GM21528 (cell line): ENCODE measurements around the gene CTCF.

ENCODE experiments used
- ATAC-seq: cut with Tn5 transposase; IDR thresholded peaks from one replicate; pipeline ENCODE4 v1.9.1; 2021; ENCODE audit warnings: mild to moderate bottlenecking, moderate library complexity; ENCODE audit not compliant: unreplicated experiment, low FRiP score

CTCF gene

DNA sequence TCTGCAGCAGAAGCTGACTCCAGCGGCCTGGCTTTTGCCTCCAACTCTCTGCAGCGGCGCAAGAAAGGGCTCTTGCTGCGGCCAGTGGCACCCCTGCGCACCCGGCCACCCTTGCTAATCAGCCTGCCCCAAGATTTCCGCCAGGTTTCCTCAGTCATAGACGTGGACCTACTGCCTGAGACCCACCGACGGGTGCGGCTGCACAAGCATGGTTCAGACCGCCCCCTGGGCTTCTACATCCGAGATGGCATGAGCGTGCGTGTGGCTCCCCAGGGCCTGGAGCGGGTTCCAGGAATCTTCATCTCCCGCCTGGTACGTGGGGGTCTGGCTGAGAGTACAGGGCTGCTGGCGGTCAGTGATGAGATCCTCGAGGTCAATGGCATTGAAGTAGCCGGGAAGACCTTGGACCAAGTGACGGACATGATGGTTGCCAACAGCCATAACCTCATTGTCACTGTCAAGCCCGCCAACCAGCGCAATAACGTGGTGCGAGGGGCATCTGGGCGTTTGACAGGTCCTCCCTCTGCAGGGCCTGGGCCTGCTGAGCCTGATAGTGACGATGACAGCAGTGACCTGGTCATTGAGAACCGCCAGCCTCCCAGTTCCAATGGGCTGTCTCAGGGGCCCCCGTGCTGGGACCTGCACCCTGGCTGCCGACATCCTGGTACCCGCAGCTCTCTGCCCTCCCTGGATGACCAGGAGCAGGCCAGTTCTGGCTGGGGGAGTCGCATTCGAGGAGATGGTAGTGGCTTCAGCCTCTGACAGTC is 99.7 kb downstream of the CTCF start:
- ATAC-seq, result no peak

- no peak for ATAC-seq
These were observed 100.3 kb downstream of the CTCF start for GRCh38 chr16:67662653-67663010.

- ATAC-seq, result no peak
These were observed 101.0 kb downstream of the CTCF start for GRCh38 chr16:67663151-67663876.

DNA sequence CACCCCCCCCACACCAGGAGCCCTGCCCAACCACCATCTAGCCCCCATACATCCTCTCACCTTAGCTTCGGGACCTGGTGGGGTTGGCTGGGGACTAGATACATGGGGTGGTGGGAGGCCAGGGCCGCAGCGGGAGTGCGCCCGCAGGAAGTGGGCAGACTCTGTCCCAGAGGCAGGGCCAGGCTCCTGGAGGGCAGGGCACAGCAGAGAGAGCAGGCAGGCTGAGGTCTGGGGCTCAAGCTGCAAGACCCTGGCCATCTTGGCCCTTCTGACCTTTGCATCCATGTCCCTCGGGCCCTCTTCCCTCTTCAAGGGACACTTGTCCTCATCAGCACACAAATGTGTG is 101.5 kb downstream of the CTCF start:
- no peak for ATAC-seq

- ATAC-seq, result no peak
These were observed 101.9 kb downstream of the CTCF start for GRCh38 chr16:67664258-67664657.

DNA sequence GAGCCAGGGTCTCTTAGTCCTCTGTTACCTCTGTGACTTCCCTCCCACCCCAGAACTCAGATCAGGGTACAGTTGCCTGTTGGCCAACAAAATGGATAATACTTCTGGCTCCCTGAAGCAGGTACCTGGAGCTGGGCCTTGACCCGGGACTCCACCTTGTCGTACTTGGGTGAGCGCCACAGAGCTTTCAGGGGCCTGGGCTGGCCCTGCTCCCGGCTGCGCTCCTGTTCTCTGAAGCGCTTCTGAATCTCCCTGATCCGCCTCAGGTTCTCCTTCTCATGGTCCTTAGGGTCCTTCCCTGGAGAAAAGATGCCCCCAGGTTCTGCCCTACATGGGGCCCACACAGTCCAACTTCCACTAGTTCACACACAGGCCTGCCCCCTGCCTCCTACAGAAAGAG is 102.5 kb downstream of the CTCF start:
- ATAC-seq, result no peak

DNA sequence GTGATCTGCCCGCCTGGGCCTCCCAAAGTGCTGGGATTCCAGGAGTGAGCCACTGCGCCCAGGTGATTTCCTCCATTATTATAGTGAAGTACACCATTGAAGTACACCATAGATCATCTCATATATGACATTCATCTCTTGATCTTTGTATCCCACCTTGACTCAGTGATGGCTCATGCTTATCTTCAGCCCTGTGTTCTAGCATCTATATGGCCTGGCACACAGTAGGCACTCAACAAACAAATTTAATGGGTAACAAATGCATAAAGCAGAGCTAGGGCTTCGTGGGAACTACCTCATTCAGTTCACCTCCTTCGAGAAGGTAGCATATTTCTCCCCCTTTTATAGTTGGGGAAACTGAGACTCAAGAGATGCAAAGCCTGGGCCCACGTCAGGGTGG is 103.3 kb downstream of the CTCF start:
- ATAC-seq, result no peak

GRCh38 chr16:67666032-67666551 is 103.8 kb downstream of the CTCF start:
- no peak for ATAC-seq

GRCh38 chr16:67666559-67667452 is 104.5 kb downstream of the CTCF start, which contains the start of the genes C16orf86 and ENKD1:
Gene C16orf86 (plus strand): TSS chr16:67666814. CDS start chr16:67666971, 157 bp downstream.
Gene ENKD1 (minus strand): TSS chr16:67666750. CDS start chr16:67666442, 308 bp downstream.
- peak; percentile 43 for ATAC-seq

DNA sequence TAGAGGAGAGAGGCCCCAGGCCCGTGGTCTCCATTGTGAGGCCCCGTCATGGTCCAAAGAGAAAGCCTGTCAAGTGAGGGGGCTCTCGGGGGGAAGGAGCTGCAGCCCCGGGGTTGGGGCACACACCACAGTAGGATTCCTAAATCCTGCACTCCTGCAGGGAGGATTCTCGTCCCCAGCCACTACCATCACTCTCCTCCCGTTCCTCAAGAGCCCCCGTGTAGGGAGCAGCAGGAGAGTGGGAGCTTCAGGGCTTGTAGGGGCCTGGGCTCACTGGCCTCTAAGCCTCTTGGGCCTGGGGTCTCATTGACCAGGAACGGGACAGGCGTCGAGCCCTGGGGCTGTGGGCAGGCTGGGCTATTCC is 105.1 kb downstream of the CTCF start:
- ATAC-seq, result no peak

GRCh38 chr16:67667817-67668494 is 105.6 kb downstream of the CTCF start:
- ATAC-seq, result peak; percentile 48

GRCh38 chr16:67668495-67669157 is 106.3 kb downstream of the CTCF start:
- ATAC-seq, result no peak

DNA sequence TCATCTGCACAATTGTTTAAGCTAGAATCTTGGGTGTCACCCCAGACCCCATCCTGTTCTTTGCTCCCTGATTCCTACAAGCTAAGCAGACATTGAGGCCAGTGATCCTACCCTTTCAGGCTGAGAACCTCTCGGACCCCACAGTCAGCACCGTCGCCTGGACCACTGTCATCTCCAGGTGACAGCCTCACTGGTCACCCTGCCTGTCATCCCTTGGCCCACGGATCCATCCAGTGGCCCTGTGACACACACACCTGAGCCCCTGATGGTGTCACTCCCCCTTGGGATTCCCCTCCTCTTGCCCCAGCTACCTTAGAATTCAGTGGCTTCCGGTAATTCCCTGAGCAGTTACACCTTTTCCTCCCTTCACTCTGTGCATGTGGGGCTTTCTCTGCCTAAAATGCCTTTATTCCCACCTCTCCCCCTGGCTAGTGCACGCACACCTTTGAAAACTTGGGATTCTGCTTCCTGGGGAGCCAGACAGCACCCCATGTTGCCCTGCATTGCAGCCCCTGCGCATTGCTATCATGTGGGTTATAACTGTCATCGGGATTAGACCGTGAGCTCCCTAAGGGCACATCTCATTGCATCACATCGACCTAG is 107.3 kb downstream of the CTCF start:
- ATAC-seq, result no peak

DNA sequence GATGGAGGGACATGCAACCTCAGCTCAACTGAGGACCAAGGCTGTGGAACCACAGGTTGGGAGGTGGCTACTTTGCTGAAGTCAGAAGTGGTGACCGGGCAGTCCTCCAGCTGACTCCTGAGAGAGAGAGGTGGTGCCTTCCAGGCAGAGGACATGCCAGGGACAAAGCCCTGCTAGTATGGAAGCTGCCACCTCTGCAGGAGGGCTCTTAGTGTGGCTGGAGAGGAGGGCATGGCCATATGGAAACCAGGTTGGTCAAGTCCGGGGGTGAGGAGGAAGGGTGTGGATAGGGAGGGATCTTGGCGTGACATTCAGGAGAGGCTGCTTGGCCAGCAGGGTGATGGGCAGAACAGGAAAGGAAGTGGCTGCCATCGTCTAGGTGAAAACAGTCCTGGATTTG is 110.0 kb downstream of the CTCF start:
- ATAC-seq, result no peak

GRCh38 chr16:67672739-67673662 is 110.7 kb downstream of the CTCF start:
- no peak for ATAC-seq

GRCh38 chr16:67673712-67674580 is 111.6 kb downstream of the CTCF start:
- ATAC-seq, result no peak

- ATAC-seq, result no peak
These were observed 112.7 kb downstream of the CTCF start for GRCh38 chr16:67674851-67675578.
